Measurements from ENCODE around the gene CNMD. TPM values are rescaled to one million over a fixed set of nuclear protein-coding genes. Genes with fewer than 3 reads are reported as not detected.
"Not testable (repeated sequence)": the region's sequence is repeated elsewhere in the genome, so short reads cannot be mapped to it uniquely, and the experiment has no call there.

CNMD gene
- total RNA-seq, 6 donors from 2014 or later, result 0.24 to 0.46 TPM; not detected in 4

- peaks cover 4 to 77% (median 15%) of the 10 kb centered on the region in 4 donors for H3K36me3 ChIP-seq
- H3K9me3 ChIP-seq, result no peaks in the 10 kb centered on the region
- TF ChIP-seq POLR2A (IDR thresholded peaks at IDR 0.05) (no peak), CTCF (IDR thresholded peaks at IDR 0.05) (no peak)
- H3K4me3 ChIP-seq, result no peak overlapping the region
- ATAC-seq (ENCODE audit: low FRiP score in 2 of 2) (no peak), DNase-seq (no peak)
- no peaks in the 10 kb centered on the region for H3K4me1 ChIP-seq
- no peaks in the 10 kb centered on the region for H3K27me3 ChIP-seq
- 92 to 98% methylated on average over 4 of the region's 4 CpGs for WGBS, 2 donors
- no peak overlapping the region for H3K27ac ChIP-seq
These were observed 53.2 kb downstream of the CNMD start for GRCh38 chr13:52686376-52686775.

GRCh38 chr13:52685806-52686205 lies 53.8 kb downstream of the CNMD start:
- not testable (repeated sequence) for DNase-seq; H3K4me3 ChIP-seq; H3K9me3 ChIP-seq; H3K27ac ChIP-seq; H3K27me3 ChIP-seq; ATAC-seq (ENCODE audit: low FRiP score in 2 of 2); H3K4me1 ChIP-seq
- peaks cover 5 to 80% (median 17%) of the 10 kb centered on the region in 4 donors for H3K36me3 ChIP-seq
- 93 to 96% methylated on average over 9 of the region's 9 CpGs for WGBS, 2 donors

- no peak overlapping the region for H3K4me3 ChIP-seq
These were observed 61.8 kb downstream of the CNMD start for GRCh38 chr13:52677823-52678222.

GRCh38 chr13:52673465-52673864 lies 66.2 kb downstream of the CNMD start:
- peaks cover 0 to 36% (median 4%) of the 10 kb centered on the region in 4 donors for H3K36me3 ChIP-seq
- no peaks in the 10 kb centered on the region for H3K27me3 ChIP-seq
- DNase-seq, result no peak
- WGBS, 2 donors, result 90 to 96% methylated on average over 1 of the region's 1 CpG
- H3K9me3 ChIP-seq, result no peaks in the 10 kb centered on the region
- H3K4me3 ChIP-seq, result no peak overlapping the region
- no peak for TF ChIP-seq EP300 (IDR thresholded peaks at IDR 0.05)
- no peak overlapping the region for H3K27ac ChIP-seq
- no peaks in the 10 kb centered on the region for H3K4me1 ChIP-seq
- ATAC-seq (ENCODE audit: low FRiP score in 2 of 2), result no peak

More at GRCh38 chr13:52677823-52678222, 61.8 kb downstream of the CNMD start:
- DNase-seq (no peak), ATAC-seq (ENCODE audit: low FRiP score in 2 of 2) (no peak)
- peaks cover 10 to 56% (median 24%) of the 10 kb centered on the region in 4 donors for H3K36me3 ChIP-seq
- WGBS, 2 donors, result 97 to 100% methylated on average over 1 of the region's 1 CpG
- no peaks in the 10 kb centered on the region for H3K27me3 ChIP-seq
- no peaks in the 10 kb centered on the region for H3K9me3 ChIP-seq
- no peak overlapping the region for H3K27ac ChIP-seq
- no peaks in the 10 kb centered on the region for H3K4me1 ChIP-seq
- TF ChIP-seq POLR2AphosphoS5 (IDR thresholded peaks at IDR 0.05), result no peak
- TF ChIP-seq CTCF (IDR thresholded peaks at IDR 0.05), result no peak
- no peak for TF ChIP-seq EP300 (IDR thresholded peaks at IDR 0.05)
- TF ChIP-seq POLR2A (IDR thresholded peaks at IDR 0.05), result no peak

GRCh38 chr13:52670726-52671125 lies 68.9 kb downstream of the CNMD start:
- ATAC-seq (ENCODE audit: low FRiP score in 2 of 2) (no peak), DNase-seq (peak in 1 of 2 donors; percentile 17)
- 97% methylated on average over 8 of the region's 8 CpGs for WGBS, 2 donors
- Histone ChIP-seq H3K4me3 (no peak overlapping the region), H3K4me1 (no peaks in the 10 kb centered on the region), H3K36me3 (peaks cover 24 to 51% (median 25%) of the 10 kb centered on the region in 4 donors), H3K27me3 (no peaks in the 10 kb centered on the region), H3K27ac (no peak overlapping the region), H3K9me3 (no peaks in the 10 kb centered on the region)
- TF ChIP-seq EP300 (IDR thresholded peaks at IDR 0.05), result no peak

- H3K4me1 ChIP-seq, result no peaks in the 10 kb centered on the region
- no peak for DNase-seq
- no peak for ATAC-seq (ENCODE audit: low FRiP score in 2 of 2)
- no peak overlapping the region for H3K4me3 ChIP-seq
- TF ChIP-seq EP300 (IDR thresholded peaks at IDR 0.05) (no peak), POLR2AphosphoS5 (IDR thresholded peaks at IDR 0.05) (no peak), POLR2A (IDR thresholded peaks at IDR 0.05) (no peak), CTCF (IDR thresholded peaks at IDR 0.05) (no peak)
- no peaks in the 10 kb centered on the region for H3K27me3 ChIP-seq
- no peaks in the 10 kb centered on the region for H3K9me3 ChIP-seq
- no peak overlapping the region for H3K27ac ChIP-seq
- 79 to 81% methylated on average over 2 of the region's 2 CpGs for WGBS, 2 donors
- H3K36me3 ChIP-seq, result peaks cover 26 to 58% (median 30%) of the 10 kb centered on the region in 4 donors
These were observed 69.9 kb downstream of the CNMD start for GRCh38 chr13:52669677-52670076.
